22Rv1 (cell line): ENCODE results near the gene C1QTNF12.

Experiments used
- CTCF ChIP-seq: fragments of 450-650 bp; IDR thresholded peaks from 2 replicates; pipeline ENCODE4 v1.5.1; 2017; ENCODE audit warnings: mild to moderate bottlenecking
- ZFX ChIP-seq: fragments of 450-650 bp; IDR thresholded peaks from 2 replicates; pipeline ENCODE4 v1.6.1; 2017; ENCODE audit warnings: antibody characterized with exemption, borderline replicate concordance

- TF ChIP-seq CTCF (no peak), ZFX (no peak)
Observed at GRCh38 chr1:1210726-1211540, 35.6 kb downstream of the C1QTNF12 start.
